ENCODE measurements around the gene MTCH1.

The MTCH1 gene

DNA sequence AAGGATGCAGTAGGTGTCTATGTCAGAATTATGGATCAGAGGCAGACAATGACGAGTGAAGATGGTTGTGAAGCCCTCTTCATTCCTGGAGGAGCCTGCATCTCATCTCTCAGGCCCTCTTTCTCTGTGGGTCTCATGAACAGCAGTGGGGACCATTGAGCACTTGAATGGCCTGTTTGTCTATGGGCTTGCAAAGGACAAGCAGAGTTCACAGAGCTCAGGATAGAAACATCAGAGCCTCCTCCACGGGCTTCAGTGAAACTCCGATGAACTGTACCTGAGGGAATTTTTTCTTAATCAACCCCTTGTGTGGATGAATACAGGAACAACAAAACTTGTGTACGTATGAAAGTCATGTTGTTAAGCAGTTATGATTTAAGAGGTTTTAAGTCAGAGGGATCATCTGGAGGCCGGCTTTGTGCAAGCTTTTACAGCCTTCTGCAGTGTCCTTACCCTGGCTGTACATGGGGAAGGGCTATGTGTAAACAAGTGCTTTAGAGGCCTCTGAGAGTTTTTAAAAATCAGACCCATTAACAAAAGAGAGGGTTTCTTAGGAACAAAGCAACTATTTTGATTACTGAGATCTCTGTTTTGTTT, 61.1 kb downstream of the MTCH1 start:
- TF ChIP-seq L3MBTL2 (conservative IDR thresholded peaks at IDR 0.05) (no peak), LEF1 (IDR thresholded peaks at IDR 0.05; ENCODE audit: borderline replicate concordance) (no peak), FOXA1 (IDR thresholded peaks at IDR 0.05) (no peak), ZNF384 (IDR thresholded peaks at IDR 0.05) (no peak), FOXM1 (IDR thresholded peaks at IDR 0.05; ENCODE audit: borderline replicate concordance) (no peak), FOXK2 (IDR thresholded peaks at IDR 0.05) (no peak), SUZ12 (IDR thresholded peaks at IDR 0.05) (no peak), CTBP1 (IDR thresholded peaks at IDR 0.05; ENCODE audit: borderline replicate concordance) (no peak), HDGF (IDR thresholded peaks at IDR 0.05; ENCODE audit: borderline replicate concordance) (no peak), SP1 (IDR thresholded peaks at IDR 0.05) (no peak), NFRKB (IDR thresholded peaks at IDR 0.05) (no peak), ELF4 (IDR thresholded peaks at IDR 0.05) (no peak), BHLHE40 (IDR thresholded peaks at IDR 0.05; ENCODE audit: borderline replicate concordance) (no peak), TARDBP (IDR thresholded peaks at IDR 0.05) (no peak), ARNT (IDR thresholded peaks at IDR 0.05) (no peak)
- TF ChIP-seq, protein P1, sequence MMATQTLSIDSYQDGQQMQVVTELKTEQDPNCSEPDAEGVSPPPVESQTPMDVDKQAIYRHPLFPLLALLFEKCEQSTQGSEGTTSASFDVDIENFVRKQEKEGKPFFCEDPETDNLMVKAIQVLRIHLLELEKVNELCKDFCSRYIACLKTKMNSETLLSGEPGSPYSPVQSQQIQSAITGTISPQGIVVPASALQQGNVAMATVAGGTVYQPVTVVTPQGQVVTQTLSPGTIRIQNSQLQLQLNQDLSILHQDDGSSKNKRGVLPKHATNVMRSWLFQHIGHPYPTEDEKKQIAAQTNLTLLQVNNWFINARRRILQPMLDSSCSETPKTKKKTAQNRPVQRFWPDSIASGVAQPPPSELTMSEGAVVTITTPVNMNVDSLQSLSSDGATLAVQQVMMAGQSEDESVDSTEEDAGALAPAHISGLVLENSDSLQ (IDR thresholded peaks at IDR 0.05): no peak
- no peak for DNase-seq (ENCODE audit: extremely low spot score)
- POLR2A ChIA-PET: no interaction called here
- CTCF ChIA-PET: interaction anchor here (0.6 kb wide), 1 partner anchor 11 kb away, joined by 3 read pairs; no protein-coding TSS in a partner anchor

DNA sequence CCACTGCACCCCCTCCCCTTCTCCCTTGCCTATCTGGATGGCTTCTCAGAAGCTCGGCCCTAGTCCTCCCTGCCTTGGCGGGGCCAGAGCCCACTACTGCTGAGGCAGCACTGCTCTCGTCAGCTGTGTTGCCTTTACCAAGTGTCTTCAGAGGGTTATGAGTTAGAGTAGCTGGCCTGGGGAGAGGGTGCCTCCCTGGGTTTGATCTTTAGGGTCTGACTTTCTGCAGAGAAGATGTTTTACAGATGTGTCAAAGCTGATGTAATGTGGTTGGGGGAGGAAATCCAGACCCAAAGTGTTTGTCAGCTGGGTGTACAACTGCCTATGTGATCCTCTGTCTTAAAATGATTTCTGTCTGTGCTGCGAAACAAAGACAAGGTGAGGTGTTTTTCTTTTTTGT, 61.9 kb downstream of the MTCH1 start:
- DNase-seq (ENCODE audit: extremely low spot score): no peak
- ChIA-PET POLR2A (interaction anchor here (0.6 kb wide), 1 partner anchor 1219 kb away, joined by 3 read pairs; no protein-coding TSS in a partner anchor), CTCF (no interaction called here)
- no peak for TF ChIP-seq FOXA1 (IDR thresholded peaks at IDR 0.05)
- no peak for TF ChIP-seq FOXM1 (IDR thresholded peaks at IDR 0.05; ENCODE audit: borderline replicate concordance)
- no peak for TF ChIP-seq ELF4 (IDR thresholded peaks at IDR 0.05)
- TF ChIP-seq ARNT (IDR thresholded peaks at IDR 0.05): no peak
- no peak for TF ChIP-seq BHLHE40 (IDR thresholded peaks at IDR 0.05; ENCODE audit: borderline replicate concordance)
- TF ChIP-seq SP1 (IDR thresholded peaks at IDR 0.05): no peak
- TF ChIP-seq FOXK2 (IDR thresholded peaks at IDR 0.05): no peak
- TF ChIP-seq L3MBTL2 (conservative IDR thresholded peaks at IDR 0.05): no peak
- TF ChIP-seq HDGF (IDR thresholded peaks at IDR 0.05; ENCODE audit: borderline replicate concordance): no peak
- TF ChIP-seq SUZ12 (IDR thresholded peaks at IDR 0.05): no peak
- TF ChIP-seq TARDBP (IDR thresholded peaks at IDR 0.05): no peak
- no peak for TF ChIP-seq LEF1 (IDR thresholded peaks at IDR 0.05; ENCODE audit: borderline replicate concordance)
- TF ChIP-seq ZNF384 (IDR thresholded peaks at IDR 0.05): no peak
- no peak for TF ChIP-seq NFRKB (IDR thresholded peaks at IDR 0.05)

DNA sequence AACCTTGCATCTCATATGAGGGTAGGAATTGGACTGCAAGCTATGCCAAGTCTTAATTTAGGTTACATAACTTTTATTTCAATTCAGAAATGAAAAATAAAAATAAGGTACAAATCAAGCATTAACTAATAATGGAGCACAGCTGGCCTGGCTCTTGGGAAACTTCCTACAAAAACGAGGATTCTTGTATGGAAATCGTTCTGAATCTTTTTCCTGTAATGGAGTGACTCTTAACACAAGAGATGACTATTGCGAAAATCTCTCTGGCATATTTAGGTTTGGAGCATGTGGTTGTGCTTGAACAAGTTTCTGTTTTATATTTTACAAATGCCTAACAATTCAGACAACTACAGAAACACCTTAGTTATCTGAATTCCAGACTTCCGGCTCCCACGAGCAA, 65.5 kb downstream of the MTCH1 start:
- CTCF ChIA-PET: no interaction called here
- POLR2A ChIA-PET: no interaction called here
- no peak for DNase-seq (ENCODE audit: extremely low spot score)
- TF ChIP-seq BHLHE40 (IDR thresholded peaks at IDR 0.05; ENCODE audit: borderline replicate concordance) (no peak), TARDBP (IDR thresholded peaks at IDR 0.05) (no peak), SUZ12 (IDR thresholded peaks at IDR 0.05) (no peak), LEF1 (IDR thresholded peaks at IDR 0.05; ENCODE audit: borderline replicate concordance) (no peak), NFRKB (IDR thresholded peaks at IDR 0.05) (no peak), ARNT (IDR thresholded peaks at IDR 0.05) (no peak), FOXM1 (IDR thresholded peaks at IDR 0.05; ENCODE audit: borderline replicate concordance) (no peak), SP1 (IDR thresholded peaks at IDR 0.05) (no peak), L3MBTL2 (conservative IDR thresholded peaks at IDR 0.05) (no peak), FOXK2 (IDR thresholded peaks at IDR 0.05) (no peak), CTBP1 (IDR thresholded peaks at IDR 0.05; ENCODE audit: borderline replicate concordance) (no peak), ZNF384 (IDR thresholded peaks at IDR 0.05) (no peak)
- TF ChIP-seq, protein P1 (IDR thresholded peaks at IDR 0.05): no peak

DNA sequence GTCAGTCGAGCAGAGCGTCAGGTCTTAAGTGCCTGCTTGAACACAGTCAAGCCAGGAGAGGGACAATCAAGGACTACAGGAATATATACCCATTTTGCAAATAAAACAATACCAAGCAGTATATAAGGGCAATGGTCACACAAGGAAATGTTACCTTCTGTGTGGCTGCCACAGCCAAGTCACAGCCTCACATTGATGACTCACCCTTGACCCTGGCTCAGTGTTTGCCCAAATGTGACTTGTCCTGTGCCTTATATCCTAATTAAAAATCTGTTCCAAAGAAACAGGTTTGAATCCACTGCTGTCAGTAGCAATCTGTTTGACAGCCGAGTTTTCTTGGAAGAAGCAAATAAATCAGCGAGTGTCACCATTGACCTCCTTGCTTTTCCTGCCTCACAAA, 65.9 kb downstream of the MTCH1 start:
- no peak for DNase-seq (ENCODE audit: extremely low spot score)
- ChIA-PET CTCF (no interaction called here), POLR2A (no interaction called here)
- TF ChIP-seq FOXK2 (IDR thresholded peaks at IDR 0.05) (no peak), SUZ12 (IDR thresholded peaks at IDR 0.05) (no peak), ZNF384 (IDR thresholded peaks at IDR 0.05) (no peak), FOXM1 (IDR thresholded peaks at IDR 0.05; ENCODE audit: borderline replicate concordance) (no peak), BHLHE40 (IDR thresholded peaks at IDR 0.05; ENCODE audit: borderline replicate concordance) (no peak)
- TF ChIP-seq, protein P1 (IDR thresholded peaks at IDR 0.05): no peak

Data from HEK293T (cell line).